GM23338 (cell line): ENCODE data around the gene HTR4. TPM values are rescaled to one million over a fixed set of nuclear protein-coding genes. Genes with fewer than 3 reads are reported as not detected.
A peak's percentile ranks its signal among the peaks of the same experiment; 100 is the strongest.

Experiments
- ATAC-seq: fragments of 200-7000 bp; cut with Tn5 transposase; 3 replicates; pipeline ENCODE4 v1.9.1; 2020
- DNase-seq: peaks from one replicate; pipeline ENCODE4 v3.0.0-alpha.2; 2015; ENCODE audit warnings: low spot score
- H2AFZ ChIP-seq: fragments of 200-600 bp; sonication (generic); 2 replicates; pipeline ENCODE4 v1.8.0; 2016; ENCODE audit warnings: antibody characterized with exemption, mild to moderate bottlenecking, moderate library complexity
- H3F3A ChIP-seq: fragments of 200-600 bp; sonication (generic); replicated peaks from 2 replicates; pipeline ENCODE4 v1.8.0; 2017; ENCODE audit warnings: antibody characterized with exemption, mixed run types, low read depth
- H3K27ac ChIP-seq: fragments of 200-600 bp; sonication (generic); 2 replicates; pipeline ENCODE4 v1.6.1; 2016; ENCODE audit warnings: low read depth
- H3K27me3 ChIP-seq: fragments of 200-600 bp; sonication (generic); 2 replicates; pipeline ENCODE4 v1.8.0; 2016; ENCODE audit warnings: mild to moderate bottlenecking, mixed run types, moderate library complexity; ENCODE audit not compliant: insufficient read depth
- H3K36me3 ChIP-seq: fragments of 200-600 bp; sonication (generic); 2 replicates; pipeline ENCODE4 v1.8.0; 2016; ENCODE audit warnings: mild to moderate bottlenecking; ENCODE audit not compliant: insufficient read depth
- H3K4me1 ChIP-seq: fragments of 200-600 bp; sonication (generic); 2 replicates; pipeline ENCODE4 v1.8.0; 2016; ENCODE audit warnings: mild to moderate bottlenecking, moderate library complexity; ENCODE audit not compliant: insufficient read depth
- H3K4me2 ChIP-seq: fragments of 200-600 bp; sonication (generic); 2 replicates; pipeline ENCODE4 v1.7.1; 2017; ENCODE audit warnings: mixed run types
- H3K4me3 ChIP-seq: fragments of 200-600 bp; sonication (generic); 2 replicates; pipeline ENCODE4 v1.6.1; 2016; ENCODE audit warnings: mixed run types
- H3K79me2 ChIP-seq: fragments of 200-600 bp; sonication (generic); replicated peaks from 2 replicates; pipeline ENCODE4 v1.8.0; 2017; ENCODE audit warnings: mild to moderate bottlenecking; ENCODE audit not compliant: insufficient read depth
- H3K9me2 ChIP-seq: fragments of 200-600 bp; sonication (generic); 2 replicates; pipeline ENCODE4 v1.8.0; 2017; ENCODE audit not compliant: insufficient read depth
- H4K20me1 ChIP-seq: fragments of 200-600 bp; sonication (generic); replicated peaks from 2 replicates; pipeline ENCODE4 v1.8.0; 2017; ENCODE audit warnings: mild to moderate bottlenecking; ENCODE audit not compliant: insufficient read depth
- H3K27ac Mint-ChIP-seq: 2 replicates; pipeline ENCODE4 v1.8.0; 2020; ENCODE audit warnings: inconsistent platforms, mild to moderate bottlenecking, moderate library complexity, mixed read lengths
- H3K27me3 Mint-ChIP-seq: 3 replicates; pipeline ENCODE4 v1.8.0; 2022; ENCODE audit warnings: low read depth, mild to moderate bottlenecking, moderate library complexity, mixed read lengths, inconsistent platforms; ENCODE audit not compliant: insufficient read depth, poor library complexity
- H3K36me3 Mint-ChIP-seq: 3 replicates; pipeline ENCODE4 v1.8.0; 2021; ENCODE audit warnings: low read depth, mild to moderate bottlenecking, inconsistent platforms, moderate library complexity, mixed read lengths
- H3K4me1 Mint-ChIP-seq: 3 replicates; pipeline ENCODE4 v1.8.0; 2020; ENCODE audit warnings: mild to moderate bottlenecking, inconsistent platforms, mixed read lengths
- H3K4me3 Mint-ChIP-seq: 3 replicates; pipeline ENCODE4 v1.8.0; 2021; ENCODE audit warnings: moderate library complexity, mild to moderate bottlenecking, inconsistent platforms, mixed read lengths
- H3K9me3 Mint-ChIP-seq: 3 replicates; pipeline ENCODE4 v1.8.0; 2020; ENCODE audit warnings: moderate library complexity, mild to moderate bottlenecking, inconsistent platforms, mixed read lengths
- CREB1 ChIP-seq: fragments of 250-450 bp; sonication (Bioruptor Pico); IDR thresholded peaks from 2 replicates; pipeline ENCODE4 v1.5.0; 2020; ENCODE audit warnings: low read depth, mild to moderate bottlenecking, moderate library complexity
- ETS1 ChIP-seq: IDR thresholded peaks from 2 replicates; pipeline ENCODE4 v1.6.1; 2016; ENCODE audit warnings: antibody characterized with exemption
- EZH2 ChIP-seq: fragments of 200-600 bp; sonication (generic); IDR thresholded peaks from one replicate; pipeline ENCODE4 v1.8.0; 2017; ENCODE audit warnings: antibody characterized with exemption, mild to moderate bottlenecking, low read depth; ENCODE audit not compliant: unreplicated experiment
- EZH2phosphoT487 ChIP-seq: fragments of 200-600 bp; sonication (generic); IDR thresholded peaks from one replicate; pipeline ENCODE4 v1.8.1; 2018; ENCODE audit warnings: antibody characterized with exemption; ENCODE audit not compliant: unreplicated experiment
- JUNB ChIP-seq: IDR thresholded peaks from one replicate; pipeline ENCODE4 v1.6.1; 2016; ENCODE audit warnings: antibody characterized with exemption; ENCODE audit not compliant: unreplicated experiment
- REST ChIP-seq: IDR thresholded peaks from one replicate; pipeline ENCODE4 v1.6.1; 2018; ENCODE audit warnings: antibody characterized with exemption; ENCODE audit not compliant: unreplicated experiment
- STAT1 ChIP-seq: IDR thresholded peaks from one replicate; pipeline ENCODE4 v1.6.1; 2016; ENCODE audit warnings: antibody characterized with exemption; ENCODE audit not compliant: unreplicated experiment
- ZNF331 ChIP-seq: fragments of 250-450 bp; sonication (Bioruptor Pico); IDR thresholded peaks from 2 replicates; pipeline ENCODE4 v1.5.0; 2020; ENCODE audit warnings: low read depth, mild to moderate bottlenecking, moderate library complexity
- polyA plus RNA-seq: library from polyadenylated mRNA; unstranded; fragments of >200 nt; fragmentation: Nextera tagmentation; extraction: Ambion mirVana; gene quantifications from 2 replicates; pipeline ENCODE4 v1.2.1, GENCODE V29; 2016
- total RNA-seq: library from RNA; depleted of rRNA; stranded (reverse); fragments of >200 nt; shearing (Covaris generic); gene quantifications from 2 replicates; pipeline ENCODE4 v1.2.3, GENCODE V29; 2014

HTR4 gene
- total and polyA plus RNA-seq, 2 experiments from 2014 or later, result 0.10 TPM; not detected in 1

- Mint-ChIP-seq H3K36me3 (no peaks in the 10 kb centered on the region), H3K4me1 (peaks cover 3% of the 10 kb centered on the region; the same call in 1 of the 3 replicates), H3K4me3 (no peak overlapping the region), H3K9me3 (no peaks in the 10 kb centered on the region), H3K27me3 (no peaks in the 10 kb centered on the region), H3K27ac (no peak overlapping the region)
- no peak for ATAC-seq
- H3K4me3 ChIP-seq, result no peak overlapping the region
- H2AFZ ChIP-seq, result peak overlapping the region; percentile 90; the same call in 1 of the 2 replicates
- no peaks in the 10 kb centered on the region for H3K27me3 ChIP-seq
- no peak overlapping the region for H3K27ac ChIP-seq
- no peak for DNase-seq
- no peaks in the 10 kb centered on the region for H3K36me3 ChIP-seq
- H4K20me1 ChIP-seq, result no peaks in the 10 kb centered on the region
- no peaks in the 10 kb centered on the region for H3F3A ChIP-seq
- no peaks in the 10 kb centered on the region for H3K79me2 ChIP-seq
- H3K4me2 ChIP-seq, result no peak overlapping the region
- H3K9me2 ChIP-seq, result no peaks in the 10 kb centered on the region
- no peaks in the 10 kb centered on the region for H3K4me1 ChIP-seq
- TF ChIP-seq JUNB, result no peak
- no peak for TF ChIP-seq STAT1
- no peak for TF ChIP-seq CREB1 (CRISPR knock-in tag)
Measured at GRCh38 chr5:148697180-148697808, 43.0 kb upstream of the HTR4 start.

GRCh38 chr5:148696187-148697036, 42.1 kb upstream of the HTR4 start:
- no peaks in the 10 kb centered on the region for H3F3A ChIP-seq
- no peak overlapping the region for H3K4me2 ChIP-seq
- no peak overlapping the region for H3K4me3 ChIP-seq
- no peaks in the 10 kb centered on the region for H3K4me1 Mint-ChIP-seq
- H3K36me3 ChIP-seq, result no peaks in the 10 kb centered on the region
- no peaks in the 10 kb centered on the region for H3K9me2 ChIP-seq
- no peaks in the 10 kb centered on the region for H4K20me1 ChIP-seq
- H3K36me3 Mint-ChIP-seq, result no peaks in the 10 kb centered on the region
- H3K9me3 Mint-ChIP-seq, result no peaks in the 10 kb centered on the region
- H3K79me2 ChIP-seq, result no peaks in the 10 kb centered on the region
- DNase-seq, result peak; percentile 9
- H3K4me3 Mint-ChIP-seq, result no peak overlapping the region
- no peak for ATAC-seq
- no peaks in the 10 kb centered on the region for H3K4me1 ChIP-seq
- H3K27ac Mint-ChIP-seq, result 0 out of 2 replicates have a peak overlapping the region, but pooled peaks have one; percentile 62
- H3K27ac ChIP-seq, result no peak overlapping the region
- TF ChIP-seq REST (no peak), STAT1 (no peak), JUNB (no peak), ZNF331 (no peak), ETS1 (no peak), EZH2 (no peak), EZH2phosphoT487 (no peak)
- peak overlapping the region; percentile 90 for H2AFZ ChIP-seq
- no peaks in the 10 kb centered on the region for H3K27me3 Mint-ChIP-seq
- no peaks in the 10 kb centered on the region for H3K27me3 ChIP-seq
